Hepatocyte (in vitro differentiated cells): ENCODE data around the gene HEXIM2. TPM values are rescaled to one million over a fixed set of nuclear protein-coding genes. Genes with fewer than 3 reads are reported as not detected.

Source experiments
- DNase-seq: peaks from one replicate; pipeline ENCODE4 v3.0.0-alpha.2; 2016; ENCODE audit warnings: low spot score
- H2AFZ ChIP-seq: fragments of 200-600 bp; sonication (generic); 2 replicates; pipeline ENCODE4 v1.6.0; 2016; ENCODE audit warnings: antibody characterized with exemption, mild to moderate bottlenecking
- H3K27ac ChIP-seq: fragments of 200-600 bp; sonication (generic); 2 replicates; pipeline ENCODE4 v1.5.1; 2016; ENCODE audit warnings: mild to moderate bottlenecking
- H3K27me3 ChIP-seq: fragments of 200-600 bp; sonication (generic); 2 replicates; pipeline ENCODE4 v1.6.1; 2016
- H3K36me3 ChIP-seq: fragments of 200-600 bp; sonication (generic); replicated peaks from 2 replicates; pipeline ENCODE4 v1.5.1; 2016; ENCODE audit warnings: low read depth; ENCODE audit not compliant: insufficient read depth
- H3K4me1 ChIP-seq: fragments of 200-600 bp; sonication (generic); 2 replicates; pipeline ENCODE4 v1.5.1; 2016; ENCODE audit warnings: mild to moderate bottlenecking, moderate library complexity; ENCODE audit not compliant: insufficient read depth
- H3K4me2 ChIP-seq: fragments of 200-600 bp; sonication (generic); 2 replicates; pipeline ENCODE4 v1.6.0; 2016
- H3K4me3 ChIP-seq: fragments of 200-600 bp; sonication (generic); 2 replicates; pipeline ENCODE4 v1.5.1; 2016; ENCODE audit warnings: mild to moderate bottlenecking
- H3K79me2 ChIP-seq: fragments of 200-600 bp; sonication (generic); 2 replicates; pipeline ENCODE4 v1.6.0; 2017; ENCODE audit warnings: mild to moderate bottlenecking
- H3K9me2 ChIP-seq: fragments of 200-600 bp; sonication (generic); replicated peaks from 2 replicates; pipeline ENCODE4 v1.6.0; 2017; ENCODE audit warnings: mild to moderate bottlenecking; ENCODE audit not compliant: insufficient read depth
- H3K9me3 ChIP-seq: fragments of 200-600 bp; sonication (generic); 2 replicates; pipeline ENCODE4 v1.5.1; 2016; ENCODE audit warnings: low read depth, mild to moderate bottlenecking
- H4K20me1 ChIP-seq: fragments of 200-600 bp; sonication (generic); 2 replicates; pipeline ENCODE4 v1.6.0; 2016; ENCODE audit warnings: mild to moderate bottlenecking; ENCODE audit not compliant: insufficient read depth, poor library complexity, severe bottlenecking
- CTCF ChIP-seq: fragments of 200-600 bp; sonication (generic); IDR thresholded peaks from 2 replicates; pipeline ENCODE4 v1.5.1; 2016; ENCODE audit warnings: antibody characterized with exemption, mild to moderate bottlenecking; ENCODE audit not compliant: poor library complexity
- EZH2 ChIP-seq: fragments of 200-600 bp; sonication (generic); IDR thresholded peaks from 2 replicates; pipeline ENCODE4 v1.6.1; 2016; ENCODE audit warnings: antibody characterized with exemption, mild to moderate bottlenecking, borderline replicate concordance
- EZH2phosphoT487 ChIP-seq: fragments of 200-600 bp; sonication (generic); IDR thresholded peaks from one replicate; pipeline ENCODE4 v1.6.1; 2018; ENCODE audit warnings: antibody characterized with exemption, mild to moderate bottlenecking, low read depth, moderate library complexity; ENCODE audit not compliant: unreplicated experiment, severe bottlenecking
- WGBS: methylation state at CpG from one replicate; pipeline ENCODE4 v1.1.6; 2016; ENCODE audit warnings: low lambda C conversion rate; ENCODE audit errors: missing lambda C conversion rate; 5-methylcytosine and 5-hydroxymethylcytosine counted together
- polyA plus RNA-seq: library from polyadenylated mRNA; unstranded; fragments of >200 nt; fragmentation: Nextera tagmentation; extraction: Ambion mirVana; gene quantifications from 2 replicates; pipeline ENCODE4 v1.2.1, GENCODE V29; 2016
- total RNA-seq: library from RNA; depleted of rRNA; stranded (reverse); fragments of >200 nt; gene quantifications from 2 replicates; pipeline ENCODE4 v1.2.3, GENCODE V29; 2014

Gene HEXIM2
- total and polyA plus RNA-seq, 2 experiments from 2014 or later, result 7.6 to 12.2 TPM

- Histone ChIP-seq H2AFZ (no peak overlapping the region), H3K27ac (peak overlapping the region; percentile 97), H3K4me1 (peaks cover 30% of the 10 kb centered on the region), H3K9me2 (no peaks in the 10 kb centered on the region), H3K79me2 (peaks cover 27% of the 10 kb centered on the region), H3K27me3 (no peaks in the 10 kb centered on the region), H3K4me2 (peak overlapping the region; percentile 84), H3K36me3 (no peaks in the 10 kb centered on the region), H3K9me3 (no peaks in the 10 kb centered on the region), H3K4me3 (no peak overlapping the region), H4K20me1 (peaks cover 20% of the 10 kb centered on the region)
- DNase-seq, result no peak
- WGBS, result 97% methylated on average over 4 of the region's 4 CpGs
- TF ChIP-seq CTCF (no peak), EZH2 (no peak), EZH2phosphoT487 (no peak)
These were observed 15.1 kb upstream of the HEXIM2 start for GRCh38 chr17:45146592-45146889.

GRCh38 chr17:45146890-45147580 lies 14.6 kb upstream of the HEXIM2 start:
- H3K4me1 ChIP-seq, result peaks cover 32% of the 10 kb centered on the region
- H3K9me2 ChIP-seq, result no peaks in the 10 kb centered on the region
- peaks cover 24% of the 10 kb centered on the region for H4K20me1 ChIP-seq
- TF ChIP-seq EZH2 (no peak), CTCF (no peak), EZH2phosphoT487 (no peak)
- no peaks in the 10 kb centered on the region for H3K27me3 ChIP-seq
- peak overlapping the region; percentile 84 for H3K4me2 ChIP-seq
- peak overlapping the region; percentile 97 for H3K27ac ChIP-seq
- H3K36me3 ChIP-seq, result no peaks in the 10 kb centered on the region
- peak overlapping the region; percentile 4 for H2AFZ ChIP-seq
- WGBS, result 28% methylated on average over 16 of the region's 29 CpGs
- peak overlapping the region; percentile 25 for H3K4me3 ChIP-seq
- no peaks in the 10 kb centered on the region for H3K9me3 ChIP-seq
- peaks cover 30% of the 10 kb centered on the region for H3K79me2 ChIP-seq
- DNase-seq, result peak; percentile 89

- peak overlapping the region; percentile 4 for H2AFZ ChIP-seq
- H3K9me2 ChIP-seq, result no peaks in the 10 kb centered on the region
- TF ChIP-seq EZH2phosphoT487, result no peak
- no peak for TF ChIP-seq EZH2
- no peak for TF ChIP-seq CTCF
- peak; percentile 91 for DNase-seq
- WGBS, result under 1% methylated on average over 34 of the region's 38 CpGs
- H3K4me2 ChIP-seq, result peak overlapping the region; percentile 84
- H4K20me1 ChIP-seq, result peaks cover 24% of the 10 kb centered on the region
- H3K27ac ChIP-seq, result peak overlapping the region; percentile 97
- peaks cover 34% of the 10 kb centered on the region for H3K79me2 ChIP-seq
- H3K4me1 ChIP-seq, result peaks cover 32% of the 10 kb centered on the region
- H3K36me3 ChIP-seq, result no peaks in the 10 kb centered on the region
- peak overlapping the region; percentile 25 for H3K4me3 ChIP-seq
- no peaks in the 10 kb centered on the region for H3K9me3 ChIP-seq
- H3K27me3 ChIP-seq, result no peaks in the 10 kb centered on the region
These were observed 14.0 kb upstream of the HEXIM2 start for GRCh38 chr17:45147581-45148182.
